ENCODE data around the gene ZFPM1.

Gene ZFPM1

DNA sequence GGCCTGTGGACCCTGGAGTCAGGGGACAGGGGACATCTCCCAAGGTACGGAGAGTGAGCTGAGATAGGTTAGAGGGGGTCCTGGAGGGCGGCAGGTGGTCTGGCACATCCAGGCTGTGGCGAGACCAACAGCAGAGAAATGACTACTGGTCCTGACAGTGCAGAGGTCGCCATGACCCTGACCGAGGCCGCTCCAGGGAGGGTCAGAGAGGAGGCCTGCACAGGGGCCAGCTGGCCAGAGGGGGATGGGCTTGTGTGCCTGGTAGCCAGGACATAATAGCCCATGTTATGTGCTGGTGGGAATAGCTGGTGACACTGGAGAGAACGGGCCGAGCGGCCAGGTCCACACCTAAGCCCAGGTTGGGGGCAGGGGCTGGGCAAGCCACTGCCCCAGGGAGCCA lies 76.5 kb downstream of the ZFPM1 start:
- DNase-seq, result no peak
- in situ Hi-C loops (cut with MboI; ENCODE audit: low pct_unique_long_range_greater_than_20kb, low sequenced_read_pairs), result no loop called here

DNA sequence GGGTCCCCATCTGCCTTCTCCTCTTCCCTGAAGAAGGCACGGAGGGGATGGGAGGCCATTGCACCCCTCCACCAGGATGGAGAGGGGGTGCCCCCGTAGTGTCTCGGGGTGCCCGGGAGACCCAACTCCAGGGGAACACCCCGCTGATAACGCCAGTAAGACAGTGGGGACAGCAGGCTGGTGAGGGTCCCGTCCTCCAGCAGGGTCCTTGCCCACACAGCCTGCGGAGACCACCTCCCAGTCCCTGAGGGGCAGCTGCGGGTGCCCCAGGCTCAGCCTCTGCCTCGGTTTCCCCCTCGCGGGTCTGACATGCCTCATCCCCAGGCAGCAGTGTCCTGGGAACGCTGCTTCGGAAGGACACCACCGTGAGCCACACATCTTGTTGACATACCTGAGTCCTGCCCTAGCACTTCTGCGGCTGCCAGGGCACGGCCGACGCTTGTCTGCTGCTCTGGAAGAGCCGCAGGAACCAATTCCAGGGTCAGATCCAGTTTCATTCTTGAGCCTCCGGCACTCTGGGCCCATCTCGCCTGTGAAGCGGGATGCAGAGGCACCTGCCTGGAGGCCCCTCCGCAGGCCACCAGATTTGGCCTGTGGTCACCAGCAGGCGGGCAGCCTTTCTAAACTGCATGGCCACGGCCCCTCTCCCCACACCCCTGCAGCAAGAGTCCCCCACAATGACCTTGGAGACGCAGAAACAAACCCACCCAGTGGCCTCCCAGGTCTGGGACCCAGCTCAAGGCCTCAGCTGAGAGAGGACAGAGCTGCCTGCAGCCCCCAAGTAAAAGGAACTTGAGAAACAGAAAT lies 77.2 kb downstream of the ZFPM1 start:
- in situ Hi-C loops (cut with MboI; ENCODE audit: low pct_unique_long_range_greater_than_20kb, low sequenced_read_pairs), result no loop called here

DNA sequence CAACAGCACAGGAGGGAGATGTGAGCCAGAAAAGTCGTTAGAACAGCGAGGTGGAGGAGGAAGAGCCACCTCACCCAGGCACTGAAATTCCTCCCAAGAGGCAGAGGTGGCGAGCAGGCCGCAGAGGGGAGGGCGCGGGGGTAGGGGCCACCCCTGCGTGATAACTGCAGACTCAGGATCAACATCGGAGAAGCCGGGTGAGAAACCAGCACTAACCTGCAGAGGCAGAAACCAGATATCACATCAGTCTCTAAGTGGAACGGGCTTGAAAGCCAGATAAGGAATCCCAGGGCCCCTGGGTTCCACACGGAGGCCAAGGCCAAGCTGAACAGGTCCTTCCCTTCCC lies 77.8 kb downstream of the ZFPM1 start:
- DNase-seq, result no peak
- in situ Hi-C loops (cut with MboI; ENCODE audit: low pct_unique_long_range_greater_than_20kb, low sequenced_read_pairs), result no loop called here

More for the DNA sequence above, 77.2 kb downstream of the ZFPM1 start:
- no peak for DNase-seq

DNA sequence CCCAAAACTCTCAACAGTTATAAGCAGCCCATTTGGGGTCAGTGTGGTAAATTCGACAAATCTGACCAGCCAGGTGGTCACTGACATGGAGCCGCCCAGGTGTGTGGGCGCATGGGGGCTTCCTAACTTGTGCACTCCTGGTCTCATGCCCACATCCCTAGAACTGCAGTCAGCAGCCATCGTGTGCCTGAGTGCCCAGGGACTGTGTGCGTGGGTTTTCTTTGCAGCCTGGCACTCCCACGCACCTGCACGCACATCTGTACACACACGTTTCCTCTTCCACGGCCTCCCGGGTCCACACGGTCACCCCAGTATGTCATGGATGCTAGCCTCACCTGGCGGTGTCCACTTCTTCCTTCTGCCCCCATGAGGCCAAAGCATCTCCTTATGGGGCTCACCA lies 78.3 kb downstream of the ZFPM1 start:
- no peak for DNase-seq
- in situ Hi-C loops (cut with MboI; ENCODE audit: low pct_unique_long_range_greater_than_20kb, low sequenced_read_pairs), result no loop called here

DNA sequence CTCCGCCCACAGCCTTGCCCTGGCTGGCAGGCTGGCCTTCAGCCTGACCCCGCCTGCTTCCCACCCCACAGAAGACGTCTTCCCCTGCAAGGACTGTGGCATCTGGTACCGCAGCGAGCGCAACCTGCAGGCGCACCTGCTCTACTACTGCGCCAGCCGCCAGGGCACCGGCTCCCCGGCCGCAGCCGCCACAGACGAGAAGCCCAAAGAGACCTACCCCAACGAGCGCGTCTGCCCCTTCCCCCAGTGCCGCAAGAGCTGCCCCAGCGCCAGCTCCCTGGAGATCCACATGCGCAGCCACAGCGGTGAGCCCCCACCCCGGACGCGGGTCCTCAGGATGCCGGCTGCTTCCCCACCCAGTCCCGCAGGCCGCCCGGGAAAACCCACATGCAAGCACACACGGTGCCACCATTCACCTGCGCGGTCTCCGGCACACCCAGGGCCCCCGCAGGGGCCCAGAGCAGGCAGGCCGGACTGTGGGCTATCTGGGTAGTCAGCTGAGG lies 78.9 kb downstream of the ZFPM1 start:
- in situ Hi-C loops (cut with MboI; ENCODE audit: low pct_unique_long_range_greater_than_20kb, low sequenced_read_pairs), result no loop called here
- no peak for DNase-seq

DNA sequence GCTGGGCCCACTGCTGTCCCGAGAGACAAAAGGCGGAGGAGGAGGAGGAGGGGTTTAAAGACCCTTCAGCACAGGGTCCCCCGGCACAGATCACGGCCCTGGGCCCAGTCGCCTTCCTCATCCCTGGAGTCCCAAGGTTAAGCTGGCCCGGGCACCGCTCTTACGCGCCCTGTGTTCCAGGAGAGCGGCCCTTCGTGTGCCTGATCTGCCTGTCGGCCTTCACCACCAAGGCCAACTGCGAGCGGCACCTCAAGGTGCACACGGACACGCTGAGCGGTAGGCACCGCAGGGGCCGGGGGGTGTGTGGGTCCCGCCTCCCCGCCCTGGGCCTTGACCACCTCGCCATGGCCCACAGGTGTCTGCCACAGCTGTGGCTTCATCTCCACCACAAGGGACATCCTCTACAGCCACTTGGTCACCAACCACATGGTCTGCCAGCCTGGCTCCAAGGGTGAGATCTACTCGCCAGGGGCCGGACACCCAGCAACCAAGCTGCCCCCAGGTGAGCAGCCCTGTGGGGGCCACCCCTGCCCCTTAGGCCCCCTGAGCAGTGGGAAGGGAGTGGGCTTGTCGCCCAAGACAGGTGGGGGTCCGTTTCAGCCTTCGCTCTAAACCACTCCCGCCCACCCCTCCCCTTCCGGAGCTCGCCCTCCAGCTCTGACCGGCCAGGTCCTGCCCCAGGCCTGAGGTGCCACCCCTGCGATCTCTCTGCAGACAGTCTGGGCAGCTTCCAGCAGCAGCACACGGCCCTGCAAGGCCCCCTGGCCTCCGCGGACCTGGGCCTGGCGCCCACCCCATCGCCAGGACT lies 79.6 kb downstream of the ZFPM1 start:
- no peak for DNase-seq
- in situ Hi-C loops (cut with MboI; ENCODE audit: low pct_unique_long_range_greater_than_20kb, low sequenced_read_pairs), result no loop called here

DNA sequence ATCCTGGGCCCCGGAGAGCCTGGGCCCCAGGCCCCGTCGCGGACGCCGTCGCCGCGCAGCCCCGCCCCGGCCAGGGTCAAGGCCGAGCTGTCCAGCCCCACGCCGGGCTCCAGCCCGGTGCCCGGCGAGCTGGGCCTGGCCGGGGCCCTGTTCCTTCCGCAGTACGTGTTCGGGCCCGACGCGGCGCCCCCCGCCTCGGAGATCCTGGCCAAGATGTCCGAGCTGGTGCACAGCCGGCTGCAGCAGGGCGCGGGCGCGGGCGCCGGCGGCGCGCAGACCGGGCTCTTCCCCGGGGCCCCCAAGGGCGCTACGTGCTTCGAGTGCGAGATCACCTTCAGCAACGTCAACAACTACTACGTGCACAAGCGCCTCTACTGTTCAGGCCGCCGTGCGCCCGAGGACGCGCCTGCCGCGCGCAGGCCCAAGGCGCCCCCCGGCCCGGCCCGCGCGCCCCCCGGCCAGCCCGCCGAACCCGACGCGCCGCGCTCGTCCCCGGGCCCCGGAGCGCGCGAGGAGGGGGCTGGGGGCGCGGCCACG lies 80.4 kb downstream of the ZFPM1 start:
- DNase-seq, result no peak
- in situ Hi-C loops (cut with MboI; ENCODE audit: low pct_unique_long_range_greater_than_20kb, low sequenced_read_pairs), result no loop called here

DNA sequence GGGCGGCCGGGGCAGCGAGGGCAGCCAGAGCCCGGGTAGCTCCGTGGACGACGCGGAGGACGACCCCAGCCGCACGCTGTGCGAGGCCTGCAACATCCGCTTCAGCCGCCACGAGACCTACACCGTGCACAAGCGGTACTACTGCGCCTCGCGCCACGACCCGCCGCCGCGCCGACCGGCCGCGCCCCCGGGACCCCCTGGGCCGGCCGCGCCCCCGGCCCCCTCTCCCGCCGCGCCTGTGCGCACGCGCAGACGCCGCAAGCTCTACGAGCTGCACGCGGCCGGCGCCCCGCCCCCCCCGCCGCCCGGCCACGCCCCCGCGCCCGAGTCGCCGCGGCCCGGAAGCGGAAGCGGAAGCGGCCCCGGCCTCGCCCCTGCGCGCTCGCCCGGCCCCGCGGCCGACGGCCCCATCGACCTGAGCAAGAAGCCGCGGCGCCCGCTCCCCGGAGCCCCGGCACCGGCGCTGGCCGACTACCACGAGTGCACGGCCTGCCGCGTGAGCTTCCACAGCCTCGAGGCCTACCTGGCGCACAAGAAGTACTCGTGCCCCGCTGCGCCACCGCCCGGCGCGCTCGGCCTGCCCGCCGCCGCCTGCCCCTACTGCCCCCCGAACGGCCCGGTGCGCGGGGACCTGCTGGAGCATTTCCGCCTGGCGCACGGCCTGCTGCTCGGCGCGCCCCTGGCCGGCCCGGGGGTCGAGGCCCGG lies 81.0 kb downstream of the ZFPM1 start:
- in situ Hi-C loops (cut with MboI; ENCODE audit: low pct_unique_long_range_greater_than_20kb, low sequenced_read_pairs), result no loop called here
- DNase-seq, result no peak

DNA sequence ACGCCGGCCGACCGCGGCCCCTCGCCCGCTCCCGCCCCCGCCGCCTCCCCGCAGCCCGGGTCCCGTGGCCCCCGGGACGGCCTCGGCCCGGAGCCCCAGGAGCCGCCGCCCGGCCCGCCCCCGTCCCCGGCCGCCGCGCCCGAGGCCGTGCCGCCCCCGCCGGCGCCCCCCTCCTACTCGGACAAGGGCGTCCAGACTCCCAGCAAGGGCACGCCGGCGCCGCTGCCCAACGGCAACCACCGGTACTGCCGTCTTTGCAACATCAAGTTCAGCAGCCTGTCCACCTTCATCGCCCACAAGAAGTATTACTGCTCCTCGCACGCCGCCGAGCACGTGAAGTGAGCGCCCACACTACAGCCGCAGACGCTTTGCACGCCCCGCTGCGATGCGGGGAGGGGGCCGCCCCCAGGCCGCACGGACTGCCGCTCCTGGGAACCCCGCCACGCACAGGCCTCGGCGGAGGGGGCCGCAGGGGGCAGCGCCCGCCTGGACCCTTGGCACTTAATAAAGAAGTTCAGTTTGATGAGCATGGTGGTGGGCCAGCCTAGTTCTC lies 81.6 kb downstream of the ZFPM1 start:
- in situ Hi-C loops (cut with MboI; ENCODE audit: low pct_unique_long_range_greater_than_20kb, low sequenced_read_pairs), result no loop called here
- no peak for DNase-seq

DNA sequence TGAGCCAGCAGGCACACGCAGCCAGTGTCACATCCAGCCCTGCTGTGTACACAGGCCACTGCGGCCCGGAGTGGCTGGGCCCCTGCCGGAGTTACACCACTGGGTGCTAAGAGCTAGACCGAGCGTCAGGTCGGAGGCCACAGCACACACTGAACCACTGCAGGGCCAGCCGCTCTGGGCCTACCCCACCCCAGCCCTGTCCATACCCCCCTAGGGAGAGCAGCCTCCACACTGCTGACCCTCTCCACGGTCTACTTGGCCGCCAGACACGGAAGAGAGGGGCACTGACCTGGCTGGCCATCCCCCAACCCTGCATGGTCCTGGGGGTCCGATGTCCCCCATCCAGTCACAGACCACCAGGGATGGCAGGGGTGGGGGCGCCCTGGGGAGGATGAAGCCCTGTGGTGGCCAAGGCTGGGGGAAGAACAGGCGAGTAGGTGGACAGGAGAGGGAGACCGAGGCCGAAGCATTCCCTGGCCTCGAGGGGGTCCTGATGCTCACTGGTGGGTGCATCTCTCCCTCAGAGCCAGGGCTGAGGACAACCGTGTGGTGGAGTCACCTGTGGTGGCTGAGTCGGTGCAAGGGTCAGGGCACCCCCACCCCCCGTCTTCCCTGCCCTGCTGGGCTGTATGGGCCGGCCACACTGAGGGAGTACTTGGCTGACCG lies 82.2 kb downstream of the ZFPM1 start:
- in situ Hi-C loops (cut with MboI; ENCODE audit: low pct_unique_long_range_greater_than_20kb, low sequenced_read_pairs), result no loop called here

DNA sequence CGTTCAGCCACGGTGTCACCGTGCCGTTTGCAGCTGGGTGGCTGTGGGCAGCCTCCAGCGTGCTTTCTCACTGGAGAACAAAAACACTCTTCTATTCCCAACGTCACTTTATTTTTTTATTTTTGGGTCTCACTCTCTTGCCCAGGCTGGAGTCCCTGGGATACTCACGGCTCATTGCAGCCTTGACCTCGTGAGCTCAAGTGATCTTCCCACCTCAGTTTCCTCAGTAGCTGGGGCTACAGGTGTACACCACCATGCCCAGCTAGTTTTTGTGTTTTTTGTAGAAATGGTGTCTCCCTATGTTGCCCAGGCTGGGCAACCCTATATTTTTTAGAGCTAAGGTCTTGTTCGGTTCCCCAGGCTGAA lies 82.8 kb downstream of the ZFPM1 start:
- in situ Hi-C loops (cut with MboI; ENCODE audit: low pct_unique_long_range_greater_than_20kb, low sequenced_read_pairs), result no loop called here
- DNase-seq, result no peak

More for the DNA sequence above, 82.2 kb downstream of the ZFPM1 start:
- DNase-seq, result no peak

DNA sequence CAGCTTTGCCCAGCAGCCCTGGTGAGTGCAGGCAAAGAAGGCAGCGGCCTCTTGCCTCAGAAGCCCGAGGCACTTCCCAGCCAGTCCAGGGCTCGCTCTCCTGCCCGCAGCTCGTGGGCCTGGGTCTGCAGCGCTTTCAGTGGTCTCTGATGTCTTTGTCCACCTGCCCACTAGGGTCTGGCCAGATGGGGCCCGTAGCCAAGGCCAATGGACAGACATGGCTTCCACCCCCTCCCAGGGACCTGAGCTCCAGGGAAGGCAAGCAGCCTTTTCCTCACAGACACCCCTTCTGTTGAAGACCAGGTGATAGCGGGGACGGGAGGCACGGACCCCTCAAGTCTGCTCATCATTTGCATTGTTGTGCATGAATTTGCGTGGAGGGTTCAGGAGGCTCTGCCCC lies 83.4 kb downstream of the ZFPM1 start:
- DNase-seq, result no peak
- in situ Hi-C loops (cut with MboI; ENCODE audit: low pct_unique_long_range_greater_than_20kb, low sequenced_read_pairs), result no loop called here

DNA sequence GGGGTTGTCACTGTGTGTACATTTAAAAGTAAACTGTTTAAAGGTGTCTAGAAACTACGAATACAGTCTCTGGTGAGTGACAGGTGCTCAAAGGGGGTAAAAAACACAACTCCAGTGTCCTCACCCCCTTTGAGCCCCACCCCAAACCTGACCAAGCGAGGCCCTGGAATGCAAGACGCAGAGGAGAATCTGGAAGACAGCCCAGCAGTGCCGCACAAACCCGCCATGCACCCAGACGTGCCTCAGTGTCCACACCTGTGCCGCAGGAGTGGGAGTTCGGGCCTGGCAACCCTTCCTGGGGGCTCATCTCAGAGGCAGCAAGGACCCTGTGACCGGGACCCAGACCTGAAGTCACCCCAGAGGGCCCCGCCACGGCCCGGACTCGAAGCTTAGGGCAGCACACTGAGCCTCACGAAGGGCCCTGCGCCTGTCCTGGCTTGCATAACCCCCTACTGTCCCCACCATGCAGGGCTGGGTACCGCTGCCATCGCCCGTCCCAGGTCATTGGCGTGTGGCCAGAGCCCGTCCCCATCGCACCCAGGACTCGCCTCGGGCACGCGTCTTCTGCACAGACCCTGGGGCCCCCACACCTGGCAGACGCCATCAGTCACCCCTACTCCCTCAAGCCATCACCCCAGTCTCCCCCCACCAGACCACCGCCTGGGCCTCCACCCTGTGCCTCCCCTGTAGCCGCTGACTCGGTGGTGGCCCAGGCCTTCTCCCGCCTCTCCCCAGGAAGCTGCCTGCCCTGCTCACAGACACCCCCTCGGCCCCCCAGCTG lies 84.1 kb downstream of the ZFPM1 start:
- in situ Hi-C loops (cut with MboI; ENCODE audit: low pct_unique_long_range_greater_than_20kb, low sequenced_read_pairs), result no loop called here
- no peak for DNase-seq

DNA sequence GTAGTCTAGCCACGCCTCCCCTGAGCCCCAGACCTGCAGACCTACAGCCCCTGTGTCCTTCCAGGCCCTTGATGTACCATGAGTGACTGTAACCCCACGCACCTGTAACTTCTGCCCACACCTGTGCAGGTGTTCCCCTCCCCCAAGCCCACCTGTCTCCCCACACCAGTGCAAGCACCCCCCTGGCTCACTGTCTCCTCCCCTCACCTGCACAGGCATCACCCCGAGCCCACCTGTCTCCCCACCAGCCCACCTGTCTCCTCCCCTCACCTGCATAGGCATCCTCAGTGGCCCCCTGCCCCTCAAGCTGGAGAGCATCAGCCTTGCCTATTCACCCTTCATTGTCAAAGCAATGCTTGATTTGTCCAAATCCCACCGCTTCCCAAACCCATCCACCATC lies 84.8 kb downstream of the ZFPM1 start:
- in situ Hi-C loops (cut with MboI; ENCODE audit: low pct_unique_long_range_greater_than_20kb, low sequenced_read_pairs), result no loop called here
- no peak for DNase-seq

DNA sequence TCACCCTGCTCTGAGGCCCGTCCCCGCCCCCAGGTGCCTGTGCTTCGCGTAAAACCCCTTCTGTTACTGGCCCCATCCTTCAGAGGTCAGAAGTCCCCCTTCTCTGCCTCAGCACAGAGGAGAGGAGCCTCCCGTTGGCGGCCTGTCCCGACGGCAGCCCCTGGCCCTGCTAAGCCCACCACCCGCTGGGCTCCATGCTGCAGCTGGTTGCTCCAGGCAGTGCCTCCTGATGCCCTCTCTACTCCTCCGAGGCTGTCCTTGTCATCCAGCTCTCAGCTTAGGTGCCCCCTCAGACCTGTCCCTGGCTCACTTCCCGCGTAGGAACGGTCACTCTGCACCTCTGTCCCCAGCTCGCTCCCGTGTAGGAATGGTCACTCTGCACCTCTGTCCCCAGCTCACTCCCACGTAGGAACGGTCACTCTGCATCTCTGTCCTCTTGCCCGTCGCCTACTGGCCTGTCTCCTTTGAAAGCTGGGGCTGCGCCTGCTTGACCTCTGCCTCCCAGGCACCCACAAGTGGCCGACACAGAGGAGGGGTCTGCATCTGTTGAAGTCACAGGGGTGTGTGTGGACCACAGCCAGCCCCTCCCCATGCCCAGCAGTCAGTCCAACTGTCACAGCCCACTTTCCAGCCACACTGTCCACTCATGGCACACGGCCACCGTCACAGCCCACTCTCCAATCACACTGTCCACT lies 85.4 kb downstream of the ZFPM1 start:
- DNase-seq, result no peak
- in situ Hi-C loops (cut with MboI; ENCODE audit: low pct_unique_long_range_greater_than_20kb, low sequenced_read_pairs), result no loop called here

DNA sequence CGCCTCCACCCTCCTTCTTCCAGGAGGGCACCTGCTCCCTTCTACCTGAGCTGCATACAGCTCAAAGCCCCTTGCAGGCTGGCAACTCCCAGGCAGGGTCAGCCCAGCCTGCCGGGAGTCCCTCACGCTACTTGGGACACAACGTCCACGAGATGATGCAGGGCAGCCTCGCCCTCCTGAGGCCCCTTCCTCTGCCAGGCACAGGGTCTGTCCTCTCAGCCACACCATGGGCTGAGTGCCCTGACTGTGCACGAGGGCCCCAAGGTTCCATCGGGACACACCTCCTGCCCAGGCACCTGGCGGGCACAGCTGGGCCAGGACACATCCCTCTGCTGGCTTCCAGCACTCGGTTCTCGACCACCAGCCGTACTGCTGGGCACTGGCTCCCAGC lies 86.2 kb downstream of the ZFPM1 start:
- in situ Hi-C loops (cut with MboI; ENCODE audit: low pct_unique_long_range_greater_than_20kb, low sequenced_read_pairs), result no loop called here
- DNase-seq, result no peak

DNA sequence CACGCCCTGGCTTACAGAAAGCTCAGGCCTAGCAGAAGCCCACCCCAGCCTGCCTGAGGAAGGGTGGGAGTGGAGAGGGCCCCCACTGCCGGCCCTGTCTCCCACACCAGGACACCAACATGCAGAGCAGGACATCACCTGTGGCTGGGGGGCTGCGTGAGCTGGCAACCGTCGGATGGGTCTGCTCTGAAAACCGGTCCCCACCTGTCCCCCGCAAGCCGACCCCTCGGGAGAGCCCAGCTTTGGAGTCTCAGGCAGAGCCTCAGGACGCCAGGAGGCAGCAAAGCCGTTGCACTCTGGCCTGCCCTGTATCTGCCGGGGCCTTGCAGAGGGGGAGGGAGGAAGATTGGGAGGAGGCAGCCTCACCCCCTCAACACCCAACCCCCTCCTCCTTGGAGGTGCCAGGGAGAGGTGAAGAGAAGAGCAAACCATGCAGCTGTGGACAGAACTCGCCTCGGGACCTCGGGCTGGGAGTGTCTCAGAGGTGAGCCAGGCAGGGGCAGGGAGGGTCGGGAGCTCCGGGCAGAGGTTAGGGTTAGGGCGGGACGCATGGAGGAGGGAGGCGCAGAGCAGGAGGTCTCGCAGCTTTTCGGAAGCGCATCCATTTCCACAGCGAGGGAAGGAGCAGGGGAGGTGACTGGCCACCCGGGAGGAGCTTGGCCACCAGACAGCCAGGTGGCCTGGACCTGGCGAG lies 86.7 kb downstream of the ZFPM1 start:
- in situ Hi-C loops (cut with MboI; ENCODE audit: low pct_unique_long_range_greater_than_20kb, low sequenced_read_pairs), result no loop called here
- no peak for DNase-seq
